ENCODE measurements around the gene UPK3BL1.
"Not testable (repeated sequence)": the region's sequence is repeated elsewhere in the genome, so short reads cannot be mapped to it uniquely, and the experiment has no call there.

The UPK3BL1 gene

GRCh38 chr7:102642691-102643090, at the start of gene UPK3BL1:
Gene UPK3BL1 (minus strand): TSS chr7:102642791. CDS start chr7:102642741, 50 bp downstream.
- not testable (repeated sequence) for DNase-seq

- DNase-seq: not testable (repeated sequence)
Observed at GRCh38 chr7:102690602-102691001, 48.0 kb upstream of the UPK3BL1 start.

DNA sequence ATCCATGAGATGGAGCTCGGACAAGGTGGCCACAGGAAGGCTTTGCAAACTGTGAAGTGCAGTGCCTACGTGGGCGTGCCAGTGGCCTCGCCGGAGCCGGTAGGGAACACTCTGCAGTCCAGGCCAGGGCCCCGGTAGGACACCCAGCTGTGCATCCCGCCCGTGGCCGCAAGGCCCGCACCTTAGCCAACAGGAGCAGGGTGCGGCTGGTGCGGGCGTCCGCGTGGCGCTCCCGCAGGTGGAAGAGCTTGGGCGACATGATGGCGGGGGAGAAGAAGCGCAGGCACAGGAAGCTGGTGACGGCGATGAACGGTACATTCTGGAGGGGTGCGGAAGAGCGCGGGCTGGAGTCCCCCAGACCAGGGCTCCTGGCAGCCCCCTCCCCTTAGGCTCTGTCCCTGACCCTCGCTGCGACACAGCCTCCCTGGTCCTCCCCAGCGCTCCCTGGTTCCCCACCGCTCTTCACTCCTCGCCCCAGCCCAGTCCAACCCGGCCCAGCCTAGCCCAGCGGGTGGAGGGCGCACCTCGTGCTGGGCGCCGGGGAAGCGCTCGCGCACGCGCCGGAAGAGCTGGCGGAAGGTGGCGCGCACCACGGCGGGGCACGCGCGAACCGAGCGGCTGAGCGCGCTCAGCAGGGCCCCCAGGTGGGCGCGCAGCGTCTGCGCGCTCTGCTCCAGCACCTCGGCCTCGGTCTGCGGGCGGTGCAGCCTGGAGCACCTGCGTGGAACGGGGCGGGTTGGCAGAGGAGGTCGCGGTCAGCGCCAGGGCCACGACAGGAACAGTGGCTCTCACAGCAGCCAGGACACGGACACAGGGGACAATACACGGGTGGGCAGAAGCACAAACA, 47.1 kb upstream of the UPK3BL1 start:
- peak; percentile 17 for DNase-seq

DNA sequence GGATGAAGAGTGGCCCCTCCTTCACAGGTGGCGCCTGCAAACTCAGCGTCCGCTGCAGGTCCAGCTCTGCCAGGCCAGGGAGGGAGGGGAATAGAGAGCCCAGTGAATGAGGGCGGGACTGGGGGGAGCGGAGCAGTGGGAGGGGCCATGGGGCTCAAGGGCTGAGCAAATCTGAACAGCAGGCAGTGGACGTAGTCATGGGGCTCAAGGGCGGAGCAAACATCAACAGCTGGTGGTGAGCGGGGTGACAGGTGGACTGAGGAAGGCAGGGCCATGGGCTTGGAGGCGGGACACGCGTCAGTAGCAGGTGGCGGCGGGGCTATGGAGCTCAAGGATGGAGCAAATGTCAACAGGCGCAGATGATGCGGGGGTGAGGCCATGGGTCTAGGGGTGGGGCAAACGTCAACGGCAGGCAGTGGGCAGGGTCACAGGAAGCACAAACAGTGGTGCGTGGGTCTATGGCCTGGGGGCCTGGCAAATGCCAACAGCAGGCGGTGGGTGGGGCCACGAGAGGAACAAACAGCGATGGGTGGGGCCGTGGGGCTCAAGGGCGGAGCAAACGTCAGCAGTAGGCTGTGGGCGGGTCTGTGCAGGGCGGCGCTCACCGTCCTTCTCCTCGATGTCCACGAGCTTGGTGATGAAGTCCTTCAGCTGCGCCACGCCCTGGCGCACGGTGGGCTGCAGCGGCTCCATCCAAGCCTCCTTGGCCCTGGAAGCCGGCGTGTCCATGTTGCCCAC, 45.9 kb upstream of the UPK3BL1 start:
- DNase-seq: not testable (repeated sequence)

DNA sequence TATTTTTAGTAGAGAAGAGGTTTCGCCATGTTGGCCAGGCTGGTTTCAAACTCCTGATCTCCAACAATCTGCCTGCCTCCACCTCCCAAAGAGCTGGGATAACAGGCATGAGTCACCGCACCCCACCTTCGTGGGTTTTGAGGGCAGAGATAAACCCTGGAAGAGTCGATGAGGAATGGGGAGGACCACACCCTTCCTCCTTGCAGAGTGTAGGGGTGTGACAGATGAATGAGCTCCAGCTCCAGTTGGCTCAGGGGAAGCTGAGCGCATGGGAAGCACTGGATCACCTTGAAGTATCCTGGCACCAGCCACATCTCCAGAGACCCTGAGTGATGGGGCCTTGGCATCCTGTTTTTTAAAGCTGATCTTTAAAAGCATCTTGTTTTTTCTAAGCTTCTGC, 40.0 kb upstream of the UPK3BL1 start:
- not testable (repeated sequence) for DNase-seq

- not testable (repeated sequence) for DNase-seq
Observed at GRCh38 chr7:102680780-102681179, 38.2 kb upstream of the UPK3BL1 start.

DNA sequence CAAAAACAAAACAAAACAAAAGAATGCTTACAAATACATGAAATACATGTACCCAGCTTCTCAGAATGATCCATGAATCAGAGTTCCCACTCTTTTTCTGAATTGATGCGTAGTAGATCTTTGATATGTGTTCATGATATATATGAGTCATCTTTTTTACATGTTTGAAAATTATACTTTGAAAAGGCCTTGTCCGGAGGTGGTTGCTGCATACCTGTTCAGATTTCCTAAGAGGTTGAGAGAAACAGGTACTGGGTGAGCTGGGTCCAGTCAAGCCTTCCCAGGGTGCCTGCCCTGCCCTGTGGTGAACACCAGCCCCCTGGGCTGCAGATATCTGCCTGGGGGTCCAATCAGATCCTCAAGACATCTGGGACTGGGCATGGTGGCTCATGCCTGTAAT, 33.0 kb upstream of the UPK3BL1 start:
- DNase-seq: peak; percentile 29

- not testable (repeated sequence) for DNase-seq
Observed at GRCh38 chr7:102673447-102674067, 31.0 kb upstream of the UPK3BL1 start.

DNA sequence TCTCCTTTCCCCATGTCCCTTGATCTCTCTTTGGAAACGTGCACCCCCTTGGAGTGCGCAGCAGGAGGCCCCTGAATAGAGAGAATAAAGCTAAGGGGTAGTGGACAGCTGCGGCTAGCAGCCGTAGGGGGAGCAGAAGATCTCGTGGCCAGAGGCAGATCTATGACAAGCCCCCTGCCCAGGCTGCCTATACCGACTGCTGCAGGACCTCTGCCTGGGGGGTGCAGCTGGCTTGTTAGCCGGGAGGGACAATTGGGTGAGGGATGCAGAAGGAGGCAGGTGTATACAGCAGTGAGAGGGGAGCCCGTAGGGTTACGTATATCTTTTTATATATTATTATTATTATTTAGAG, 29.3 kb upstream of the UPK3BL1 start:
- not testable (repeated sequence) for DNase-seq

GRCh38 chr7:102671166-102671955, 28.8 kb upstream of the UPK3BL1 start, which contains the start of gene POLR2J2:
Gene POLR2J2 (minus strand): TSS chr7:102671663. CDS start chr7:102671601, 62 bp downstream.
- DNase-seq: not testable (repeated sequence)

- not testable (repeated sequence) for DNase-seq
Observed at GRCh38 chr7:102667523-102667922, 24.9 kb upstream of the UPK3BL1 start.

GRCh38 chr7:102666850-102667249, 24.3 kb upstream of the UPK3BL1 start:
- not testable (repeated sequence) for DNase-seq

DNA sequence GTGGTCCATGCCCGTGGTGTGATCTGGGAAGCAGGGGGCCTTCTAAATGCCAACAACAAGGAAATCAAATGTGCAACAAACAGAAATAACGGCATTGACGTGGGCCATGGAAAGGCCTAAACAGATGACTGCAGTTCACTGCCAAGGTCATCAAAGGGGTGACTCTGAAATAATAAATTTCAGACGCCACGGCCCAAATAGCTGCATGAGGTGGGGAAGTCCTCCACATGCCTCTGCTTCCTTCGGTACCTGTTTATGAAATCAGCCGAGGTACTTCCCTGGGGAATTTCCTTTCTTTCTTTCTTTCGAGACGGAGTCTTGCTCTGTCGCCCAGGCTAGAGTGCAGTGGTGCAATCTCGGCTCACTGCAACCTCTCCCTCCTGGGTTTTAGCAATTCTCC, 22.2 kb upstream of the UPK3BL1 start:
- DNase-seq: not testable (repeated sequence)

DNA sequence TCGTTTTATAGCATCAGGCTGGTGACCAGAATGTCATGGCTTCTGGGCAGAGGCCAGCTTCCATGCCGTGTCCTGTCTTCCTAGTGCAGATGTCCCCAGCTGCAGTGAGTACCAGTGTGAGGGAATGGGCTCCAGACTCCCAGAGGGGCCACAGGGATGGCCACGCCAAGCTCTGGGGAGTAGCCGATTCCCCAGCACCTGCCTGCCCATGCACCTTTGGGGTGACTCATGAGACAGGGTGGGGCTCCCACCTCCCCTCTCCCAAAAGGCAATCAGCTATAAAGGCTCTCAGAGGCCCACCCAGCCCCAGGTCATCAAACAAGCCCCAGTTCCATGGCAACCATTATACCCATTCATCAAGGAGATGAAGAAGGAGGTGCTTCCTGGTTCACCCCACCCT, 7.3 kb upstream of the UPK3BL1 start, which contains the start of gene SPDYE2B:
TSS of gene SPDYE2B (plus strand) at position 396 of the 400 bp plus-strand sequence. CDS start 2,030 bp downstream, outside the sequence.
- not testable (repeated sequence) for DNase-seq

DNA sequence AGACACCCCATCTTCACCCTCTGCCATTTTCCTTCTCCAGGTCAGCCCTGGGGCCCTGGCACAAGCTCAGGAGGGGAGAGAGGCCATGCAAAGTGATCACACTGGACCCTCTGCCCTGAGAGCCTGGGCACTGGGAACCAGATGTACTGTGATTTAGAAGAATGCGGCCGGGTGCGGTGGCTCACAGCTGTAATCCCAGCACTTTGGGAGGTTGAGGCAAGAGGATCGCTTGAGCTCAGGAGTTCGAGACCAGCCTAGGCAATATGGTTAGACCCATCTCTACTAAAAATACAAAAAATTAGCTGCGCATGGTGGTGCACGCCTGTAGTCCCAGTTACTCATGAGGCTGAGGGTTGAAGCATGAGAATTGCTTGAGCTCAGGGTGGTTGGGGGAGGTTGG, 5.2 kb upstream of the UPK3BL1 start:
- DNase-seq: not testable (repeated sequence)

GRCh38 chr7:102643404-102643803, 813 bp upstream of the UPK3BL1 start:
- not testable (repeated sequence) for DNase-seq

DNA sequence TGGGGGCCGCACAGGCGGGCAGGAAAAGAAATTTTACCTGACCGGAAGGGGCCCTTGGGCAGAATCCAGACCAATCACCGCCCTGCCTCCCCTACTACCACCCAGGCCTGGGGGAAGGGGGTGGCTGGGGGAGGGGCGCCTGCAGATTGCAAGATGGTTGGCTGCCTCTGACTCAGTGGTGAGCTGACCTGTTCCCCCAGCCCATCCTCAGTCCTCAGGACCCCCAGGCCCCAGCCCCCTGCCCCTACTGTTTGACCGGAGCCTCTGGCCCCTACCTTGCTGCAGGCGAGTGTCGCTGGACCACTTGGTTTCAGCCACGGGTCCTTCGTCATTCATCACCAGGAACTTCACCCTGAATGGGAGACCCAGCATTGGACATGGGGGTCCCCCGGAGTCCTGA, 3.7 kb downstream of the UPK3BL1 start:
- DNase-seq: not testable (repeated sequence)

DNA sequence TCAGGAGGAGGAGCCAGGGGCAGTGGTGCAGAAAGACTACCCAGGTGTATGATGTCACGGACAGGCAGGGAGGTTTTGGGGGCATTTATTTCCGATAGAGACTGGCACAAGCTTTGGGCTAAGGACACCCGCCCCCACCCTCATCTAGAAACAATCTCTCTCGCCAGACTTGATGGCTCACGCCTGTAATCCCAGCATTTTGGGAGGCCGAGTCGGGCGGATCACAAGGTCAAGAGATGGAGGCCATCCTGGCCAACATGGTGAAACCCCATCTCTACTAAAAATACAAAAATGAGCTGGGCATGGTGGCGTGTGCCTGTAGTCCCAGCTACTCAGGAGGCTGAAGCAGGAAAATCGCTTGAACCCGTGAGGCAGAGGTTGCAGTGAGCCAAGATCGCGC, 5.6 kb downstream of the UPK3BL1 start:
- not testable (repeated sequence) for DNase-seq

GRCh38 chr7:102635354-102635753, 7.2 kb downstream of the UPK3BL1 start:
- DNase-seq: not testable (repeated sequence)

DNA sequence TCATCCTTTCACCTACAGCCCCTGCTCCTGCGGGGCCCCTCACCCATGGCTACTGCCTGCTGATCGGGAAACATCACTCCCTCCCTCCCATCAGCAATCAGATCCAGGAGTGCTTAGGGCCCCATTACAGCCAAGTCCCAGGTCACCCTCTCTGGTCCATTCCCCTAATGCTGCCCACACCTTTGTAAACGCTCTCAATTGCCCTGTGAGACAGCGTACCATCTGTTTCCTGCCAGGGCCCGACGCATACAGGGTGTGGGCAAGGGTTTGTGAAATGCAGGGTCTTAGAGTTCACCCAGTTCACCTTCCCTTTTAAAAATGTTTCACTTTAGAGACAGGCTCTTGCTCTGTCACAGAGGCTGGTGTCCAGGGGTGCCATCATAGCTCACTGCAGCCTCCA, 8.3 kb downstream of the UPK3BL1 start:
- DNase-seq: not testable (repeated sequence)

GRCh38 chr7:102630622-102631021, 12.0 kb downstream of the UPK3BL1 start:
- DNase-seq: not testable (repeated sequence)

DNA sequence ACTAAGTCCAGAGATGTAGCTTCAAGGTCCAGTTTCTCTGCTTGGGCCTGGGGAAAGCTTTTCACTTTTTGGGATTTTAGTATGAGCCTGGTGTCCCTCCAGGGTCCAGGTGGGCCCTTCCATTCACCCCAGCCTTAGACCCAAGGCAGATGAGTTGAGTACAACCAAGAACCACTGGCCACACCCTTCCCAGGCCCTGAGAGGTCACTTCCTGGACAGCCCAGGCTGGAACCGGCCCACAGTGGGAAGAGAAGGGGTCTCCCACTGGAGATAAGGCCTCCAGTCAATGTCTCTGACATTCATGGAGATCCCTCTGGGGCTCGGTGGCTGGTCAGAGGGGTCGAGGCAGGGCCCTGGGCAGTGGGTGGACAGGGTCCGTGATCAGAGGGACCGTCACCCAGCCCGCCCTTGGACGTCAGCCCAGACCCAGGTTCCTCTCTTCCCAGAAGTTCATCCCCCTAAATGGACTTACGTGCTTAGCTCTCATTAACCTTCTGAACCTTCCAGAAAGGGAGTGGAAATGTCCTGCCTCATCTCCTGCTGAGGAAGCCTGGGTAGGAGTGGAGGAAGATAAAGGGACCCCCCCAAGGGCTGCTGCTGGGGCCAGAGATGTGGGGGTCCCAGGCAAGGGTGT, 15.2 kb downstream of the UPK3BL1 start:
- DNase-seq: not testable (repeated sequence)

All from activated CD4-positive, alpha-beta T cell treated with anti-CD3 and anti-CD28 coated beads for 48 hours (primary cell).